AG04450 (cell line): ENCODE measurements around the gene CABYR. TPM values are rescaled to one million over a fixed set of nuclear protein-coding genes. Genes with fewer than 3 reads are reported as not detected.

ENCODE experiments used
- CTCF ChIA-PET: fragments of 300-600, 350-600 bp; formaldehyde crosslinking; extraction: SDS; loops from one replicate; lab custom pipeline; 2022; ENCODE audit warnings: antibody characterized with exemption, inconsistent platforms; lab: Charles Lee
- POLR2A ChIA-PET: fragments of 350-600 bp; formaldehyde crosslinking; extraction: SDS; loops from one replicate; lab custom pipeline; 2021; ENCODE audit warnings: antibody characterized with exemption, inconsistent platforms; lab: Yijun Ruan, JAX
- DNase-seq: peaks from one replicate; pipeline ENCODE4 v3.0.0-alpha.2; 2011; ENCODE audit warnings: low read depth, low spot score
- H3K27ac ChIP-seq: one replicate; pipeline ENCODE4 v1.5.1; 2012; ENCODE audit warnings: low read depth, low read length, control low read depth
- H3K27me3 ChIP-seq: one replicate; pipeline ENCODE4 v1.6.0; 2012; ENCODE audit warnings: low read length; ENCODE audit not compliant: control insufficient read depth, insufficient read depth
- H3K4me3 ChIP-seq: 2 replicates; pipeline ENCODE4 v1.5.1; 2011; ENCODE audit warnings: mild to moderate bottlenecking, low read depth, low read length, control low read depth
- H3K9me3 ChIP-seq: 2 replicates; pipeline ENCODE4 v1.5.1; 2012; ENCODE audit warnings: low read length; ENCODE audit not compliant: control insufficient read depth, insufficient read depth
- CTCF ChIP-seq: IDR thresholded peaks from 2 replicates; pipeline ENCODE4 v1.5.1; 2011; ENCODE audit warnings: low read depth, low read length, control low read depth, inconsistent platforms
- polyA plus RNA-seq: library from polyadenylated mRNA; depleted of rRNA; stranded (reverse); fragments of >200 nt; gene quantifications from 2 replicates; pipeline ENCODE4 v1.2.3, GENCODE V29; 2011

The CABYR gene
- polyA plus RNA-seq, 1 experiment = 11.8 TPM

GRCh38 chr18:24198461-24198860 is 59.6 kb downstream of the CABYR start:
- H3K9me3 ChIP-seq = no peaks in the 10 kb centered on the region
- DNase-seq = no peak
- no peak for TF ChIP-seq CTCF
- no peak overlapping the region for H3K4me3 ChIP-seq
- H3K27me3 ChIP-seq = no peaks in the 10 kb centered on the region
- POLR2A ChIA-PET = no interaction called here
- CTCF ChIA-PET = interaction anchor here (2.0 kb wide), 1 partner anchor 22 kb away, joined by 9 read pairs; no protein-coding TSS in a partner anchor
- no peak overlapping the region for H3K27ac ChIP-seq

DNA sequence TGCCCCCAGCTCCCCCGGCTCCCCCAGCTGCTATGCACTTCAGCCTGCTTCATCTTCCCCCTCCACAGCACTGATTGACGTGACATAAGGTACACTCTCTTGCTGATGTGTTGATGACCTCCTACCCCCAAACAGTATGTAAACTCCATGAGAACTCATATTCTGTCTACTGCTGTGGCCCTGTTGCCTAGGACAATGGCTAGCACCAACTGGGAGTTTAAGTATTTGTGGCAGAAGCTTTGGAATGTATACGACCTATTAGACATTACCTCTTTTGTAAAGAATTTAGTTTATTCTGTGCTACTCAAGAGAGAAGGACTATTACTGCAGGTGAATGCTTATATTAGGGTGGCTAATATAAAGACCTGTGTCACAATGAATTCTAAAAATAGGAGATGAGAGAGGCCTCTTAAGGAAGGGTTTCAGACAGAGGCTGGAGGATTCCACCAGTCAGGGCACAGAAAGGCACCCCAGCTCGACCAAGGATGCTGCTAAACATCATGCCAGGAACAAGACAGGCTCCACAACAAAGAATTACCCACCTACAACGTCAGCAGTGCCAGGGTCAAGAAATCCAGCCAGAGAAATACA is 60.6 kb downstream of the CABYR start:
- ChIA-PET POLR2A (interaction anchor here (1.0 kb wide), 1 partner anchor 61 kb away, joined by 4 read pairs; the partner anchor contains the start of gene CABYR), CTCF (interaction anchor here (2.0 kb wide), 1 partner anchor 23 kb away, joined by 9 read pairs; no protein-coding TSS in a partner anchor)
- TF ChIP-seq CTCF = no peak
- H3K9me3 ChIP-seq = no peaks in the 10 kb centered on the region
- H3K27ac ChIP-seq = no peak overlapping the region
- H3K27me3 ChIP-seq = no peaks in the 10 kb centered on the region
- H3K4me3 ChIP-seq = no peak overlapping the region
- no peak for DNase-seq

DNA sequence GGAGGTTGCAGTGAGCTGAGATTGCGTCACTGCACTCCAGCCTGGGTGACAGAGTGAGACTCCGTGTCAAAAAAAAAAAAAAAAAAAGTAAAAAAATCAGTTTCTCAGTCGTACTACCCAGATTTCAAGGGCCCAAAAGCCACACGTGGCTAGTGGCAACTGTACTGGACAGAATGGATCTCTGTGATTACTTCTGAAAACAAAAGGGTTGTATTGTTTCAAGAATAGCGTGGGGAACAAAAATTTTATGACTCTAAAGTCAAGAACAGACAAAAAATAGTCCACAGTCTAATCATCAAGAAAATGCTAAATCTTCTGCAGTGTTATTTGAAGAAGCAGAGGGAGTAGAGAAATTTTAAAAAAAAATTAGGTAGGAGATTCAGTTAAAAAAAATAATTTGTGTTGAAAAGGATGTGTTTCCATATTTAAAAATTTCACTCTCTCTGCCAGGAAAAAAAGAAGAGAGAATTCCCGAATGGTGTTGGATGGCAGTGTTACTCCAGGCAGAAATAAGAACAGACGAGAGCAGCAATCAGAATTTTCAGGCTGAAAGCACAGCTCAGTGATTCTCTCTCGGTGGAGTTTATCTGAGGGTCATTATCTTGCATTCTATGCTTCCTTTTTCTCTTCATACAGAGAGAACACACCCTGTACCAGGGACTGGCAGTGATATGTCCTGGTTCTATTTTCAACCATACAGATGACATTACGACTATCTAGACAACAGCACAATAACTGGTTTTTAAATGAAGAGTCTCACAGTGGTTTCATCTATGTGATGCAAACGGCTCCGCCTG is 61.8 kb downstream of the CABYR start:
- Histone ChIP-seq H3K4me3 (no peak overlapping the region), H3K27ac (no peak overlapping the region), H3K27me3 (no peaks in the 10 kb centered on the region), H3K9me3 (no peaks in the 10 kb centered on the region)
- CTCF ChIA-PET = interaction anchor here (2.0 kb wide), 1 partner anchor 24 kb away, joined by 9 read pairs; no protein-coding TSS in a partner anchor
- no peak for TF ChIP-seq CTCF
- DNase-seq = no peak
- POLR2A ChIA-PET = interaction anchor here (0.6 kb wide), 1 partner anchor 17 kb away, joined by 3 read pairs; no protein-coding TSS in a partner anchor

DNA sequence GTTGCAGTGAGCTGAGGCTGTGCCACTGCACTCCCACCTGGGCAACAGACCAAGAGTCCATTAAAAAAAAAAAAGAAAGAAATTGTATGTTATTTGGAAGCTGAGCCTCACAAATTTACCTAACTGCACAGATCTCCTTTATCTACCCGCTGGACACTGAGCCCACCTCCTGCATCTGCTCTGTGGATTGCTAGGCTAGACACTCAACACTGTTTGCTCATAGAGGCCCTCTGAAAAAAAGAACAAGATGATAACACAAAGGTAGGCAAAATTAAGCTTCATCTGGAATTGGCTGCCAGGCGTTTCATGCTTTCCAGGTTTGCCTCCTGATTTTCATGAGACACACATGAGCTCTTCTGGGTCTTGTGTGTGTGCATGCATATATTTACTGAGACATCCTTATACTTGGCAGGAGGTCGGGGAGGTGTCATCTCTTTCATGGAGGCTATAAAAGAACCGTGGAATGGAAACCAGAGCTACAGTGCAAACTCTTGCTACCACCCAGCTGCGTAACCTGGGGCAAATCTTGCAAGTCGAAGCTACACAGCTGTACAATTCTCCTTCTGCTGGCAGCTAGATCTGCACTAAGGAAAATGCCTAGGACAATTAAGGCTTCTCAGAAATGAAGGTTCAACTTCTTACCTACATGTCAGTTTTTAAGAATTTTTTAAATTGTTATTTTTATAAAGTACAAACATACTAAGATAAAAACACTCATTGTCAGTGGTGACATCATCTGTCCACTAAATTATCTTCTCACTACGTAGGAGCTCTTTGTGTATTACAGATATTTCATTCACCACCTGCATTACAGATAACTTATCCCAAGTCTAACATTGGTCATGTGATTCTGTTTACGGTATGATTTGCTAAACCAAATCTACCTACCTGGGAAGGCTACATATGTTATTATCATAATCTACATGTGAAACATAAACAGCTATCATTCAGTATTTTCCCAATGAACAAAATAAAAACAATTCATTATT is 63.1 kb downstream of the CABYR start:
- Histone ChIP-seq H3K27me3 (no peaks in the 10 kb centered on the region), H3K4me3 (no peak overlapping the region), H3K9me3 (no peaks in the 10 kb centered on the region), H3K27ac (no peak overlapping the region)
- no peak for TF ChIP-seq CTCF
- ChIA-PET CTCF (no interaction called here), POLR2A (no interaction called here)
- DNase-seq = no peak
